Astrocyte (in vitro differentiated cells and primary cell): ENCODE results near the gene GATA2.

Source experiments
- EZH2 ChIP-seq: IDR thresholded peaks from 2 replicates; pipeline ENCODE4 v1.6.1; 2012; ENCODE audit warnings: mild to moderate bottlenecking, low read length, inconsistent platforms; ENCODE audit not compliant: insufficient read depth
- TF ChIP-seq, protein P1 (sequence below): IDR thresholded peaks from 2 replicates; pipeline ENCODE4 v1.5.1; 2011; ENCODE audit warnings: low read depth, mild to moderate bottlenecking, inconsistent platforms, low read length, moderate library complexity; ENCODE audit not compliant: insufficient read depth

DNA sequence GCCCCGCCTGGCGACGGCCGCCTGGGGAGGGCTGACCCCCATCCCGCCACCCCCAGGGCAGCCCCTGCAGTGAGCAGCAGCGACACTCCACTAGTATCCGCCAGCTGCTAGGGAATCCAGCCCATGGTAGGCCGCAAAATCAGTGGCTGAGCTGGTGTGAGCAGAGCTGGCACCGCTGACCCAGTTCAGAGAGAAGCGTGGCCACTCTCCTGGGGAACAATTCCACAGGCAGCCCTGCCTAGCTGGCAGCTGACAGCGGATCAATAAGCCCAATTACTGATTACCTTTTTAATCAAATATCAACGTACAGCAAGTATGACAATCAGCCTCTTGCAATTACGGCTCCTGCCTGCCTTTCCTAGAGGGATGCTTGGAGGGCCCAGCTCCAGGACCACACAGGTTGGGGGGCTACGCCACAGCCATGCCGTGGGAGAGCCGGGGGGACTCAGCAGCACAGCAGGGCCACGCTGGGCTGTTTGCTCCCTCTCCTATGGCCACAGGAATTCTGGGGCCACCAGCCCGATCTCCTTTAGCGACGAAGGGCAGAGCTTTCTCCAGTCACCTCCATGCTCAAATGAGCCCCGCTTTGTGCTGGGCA lies 40.2 kb downstream of the GATA2 start:
- TF ChIP-seq EZH2 = no peak
- TF ChIP-seq, protein P1, sequence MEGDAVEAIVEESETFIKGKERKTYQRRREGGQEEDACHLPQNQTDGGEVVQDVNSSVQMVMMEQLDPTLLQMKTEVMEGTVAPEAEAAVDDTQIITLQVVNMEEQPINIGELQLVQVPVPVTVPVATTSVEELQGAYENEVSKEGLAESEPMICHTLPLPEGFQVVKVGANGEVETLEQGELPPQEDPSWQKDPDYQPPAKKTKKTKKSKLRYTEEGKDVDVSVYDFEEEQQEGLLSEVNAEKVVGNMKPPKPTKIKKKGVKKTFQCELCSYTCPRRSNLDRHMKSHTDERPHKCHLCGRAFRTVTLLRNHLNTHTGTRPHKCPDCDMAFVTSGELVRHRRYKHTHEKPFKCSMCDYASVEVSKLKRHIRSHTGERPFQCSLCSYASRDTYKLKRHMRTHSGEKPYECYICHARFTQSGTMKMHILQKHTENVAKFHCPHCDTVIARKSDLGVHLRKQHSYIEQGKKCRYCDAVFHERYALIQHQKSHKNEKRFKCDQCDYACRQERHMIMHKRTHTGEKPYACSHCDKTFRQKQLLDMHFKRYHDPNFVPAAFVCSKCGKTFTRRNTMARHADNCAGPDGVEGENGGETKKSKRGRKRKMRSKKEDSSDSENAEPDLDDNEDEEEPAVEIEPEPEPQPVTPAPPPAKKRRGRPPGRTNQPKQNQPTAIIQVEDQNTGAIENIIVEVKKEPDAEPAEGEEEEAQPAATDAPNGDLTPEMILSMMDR = no peak
